ENCODE measurements around the gene OR5D18.

Gene OR5D18

DNA sequence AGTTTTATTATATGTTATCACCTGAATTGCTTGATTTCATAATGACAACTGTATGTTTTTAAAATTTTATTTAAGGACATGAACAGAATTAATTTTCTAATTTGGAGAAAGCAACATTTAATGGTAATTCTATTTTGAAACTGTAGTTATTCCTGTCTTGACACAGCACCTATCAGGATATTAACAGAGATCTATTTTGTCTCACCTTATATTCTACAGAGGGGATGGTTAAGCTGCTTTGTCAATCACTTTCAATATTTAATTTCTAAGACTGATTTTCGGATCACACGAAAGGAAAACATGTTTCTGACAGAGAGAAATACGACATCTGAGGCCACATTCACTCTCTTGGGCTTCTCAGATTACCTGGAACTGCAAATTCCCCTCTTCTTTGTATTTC, 19.0 kb downstream of the OR5D18 start, which contains the start of gene OR5D16:
Gene OR5D16 (plus strand): TSS at position 301 of the 400 bp plus-strand sequence. CDS start 0 bp downstream, at position 301.
- H3K4me1 ChIP-seq (ENCODE audit: low read depth, poor library complexity, severe bottlenecking), result no peaks in the 10 kb centered on the region
- no peaks in the 10 kb centered on the region for H3K79me2 ChIP-seq (ENCODE audit: insufficient read depth, low read depth)
- TF ChIP-seq, protein P1, sequence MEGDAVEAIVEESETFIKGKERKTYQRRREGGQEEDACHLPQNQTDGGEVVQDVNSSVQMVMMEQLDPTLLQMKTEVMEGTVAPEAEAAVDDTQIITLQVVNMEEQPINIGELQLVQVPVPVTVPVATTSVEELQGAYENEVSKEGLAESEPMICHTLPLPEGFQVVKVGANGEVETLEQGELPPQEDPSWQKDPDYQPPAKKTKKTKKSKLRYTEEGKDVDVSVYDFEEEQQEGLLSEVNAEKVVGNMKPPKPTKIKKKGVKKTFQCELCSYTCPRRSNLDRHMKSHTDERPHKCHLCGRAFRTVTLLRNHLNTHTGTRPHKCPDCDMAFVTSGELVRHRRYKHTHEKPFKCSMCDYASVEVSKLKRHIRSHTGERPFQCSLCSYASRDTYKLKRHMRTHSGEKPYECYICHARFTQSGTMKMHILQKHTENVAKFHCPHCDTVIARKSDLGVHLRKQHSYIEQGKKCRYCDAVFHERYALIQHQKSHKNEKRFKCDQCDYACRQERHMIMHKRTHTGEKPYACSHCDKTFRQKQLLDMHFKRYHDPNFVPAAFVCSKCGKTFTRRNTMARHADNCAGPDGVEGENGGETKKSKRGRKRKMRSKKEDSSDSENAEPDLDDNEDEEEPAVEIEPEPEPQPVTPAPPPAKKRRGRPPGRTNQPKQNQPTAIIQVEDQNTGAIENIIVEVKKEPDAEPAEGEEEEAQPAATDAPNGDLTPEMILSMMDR (conservative IDR thresholded peaks at IDR 0.05; ENCODE audit: low read depth, low read length), result no peak
- no peaks in the 10 kb centered on the region for H4K20me1 ChIP-seq (ENCODE audit: insufficient read depth)
- no peak within 1 kb of the TSS for H3K4me2 ChIP-seq
- no peak within 1 kb of the TSS for H3K27ac ChIP-seq
- no peak within 1 kb of the TSS for H3K4me3 ChIP-seq (IDR thresholded peaks at IDR 0.05; ENCODE audit: insufficient read depth, low read depth, low read length)
- no peaks in the 10 kb centered on the region for H3K27me3 ChIP-seq (ENCODE audit: insufficient read depth, low read depth)
- no peaks in the 10 kb centered on the region for H3K36me3 ChIP-seq (ENCODE audit: insufficient read depth)
- no peak within 1 kb of the TSS for H3K9ac ChIP-seq
- H2AFZ ChIP-seq (ENCODE audit: low read depth), result no peak within 1 kb of the TSS

GRCh38 chr11:55847453-55847852, 28.0 kb downstream of the OR5D18 start:
- Histone ChIP-seq H4K20me1 (ENCODE audit: insufficient read depth) (no peaks in the 10 kb centered on the region), H3K4me2 (no peak overlapping the region), H3K36me3 (ENCODE audit: insufficient read depth) (no peaks in the 10 kb centered on the region), H3K27ac (no peak overlapping the region), H3K4me3 (IDR thresholded peaks at IDR 0.05; ENCODE audit: insufficient read depth, low read depth, low read length) (no peak overlapping the region), H3K4me1 (ENCODE audit: low read depth, poor library complexity, severe bottlenecking) (no peaks in the 10 kb centered on the region), H3K9ac (no peak overlapping the region), H2AFZ (ENCODE audit: low read depth) (no peak overlapping the region), H3K27me3 (ENCODE audit: insufficient read depth, low read depth) (no peaks in the 10 kb centered on the region), H3K79me2 (ENCODE audit: insufficient read depth, low read depth) (no peaks in the 10 kb centered on the region)
- TF ChIP-seq, protein P1 (conservative IDR thresholded peaks at IDR 0.05; ENCODE audit: low read depth, low read length), result no peak

DNA sequence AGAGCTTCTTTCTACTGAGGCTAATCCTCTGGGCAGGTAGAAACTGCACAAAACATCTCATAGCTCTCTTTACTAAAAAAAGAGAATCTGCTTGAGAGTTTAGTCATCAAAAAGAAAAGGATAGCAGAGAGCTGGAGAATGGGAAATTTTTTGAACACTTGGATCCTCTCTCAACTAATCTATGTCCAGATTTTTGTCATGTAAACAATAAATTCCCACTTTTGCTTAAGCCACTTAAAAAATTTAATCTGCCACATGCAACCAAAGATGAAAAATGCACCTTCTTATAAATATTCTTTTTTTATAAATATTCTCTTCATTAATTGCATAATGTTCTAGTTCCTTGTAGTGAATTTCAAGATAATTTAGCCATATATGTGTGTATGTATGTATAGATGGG, 29.6 kb downstream of the OR5D18 start:
- Histone ChIP-seq H3K27me3 (ENCODE audit: insufficient read depth, low read depth) (no peaks in the 10 kb centered on the region), H3K27ac (no peak overlapping the region), H3K4me2 (no peak overlapping the region), H3K4me3 (IDR thresholded peaks at IDR 0.05; ENCODE audit: insufficient read depth, low read depth, low read length) (no peak overlapping the region), H4K20me1 (ENCODE audit: insufficient read depth) (no peaks in the 10 kb centered on the region), H3K9ac (no peak overlapping the region), H3K79me2 (ENCODE audit: insufficient read depth, low read depth) (no peaks in the 10 kb centered on the region), H3K36me3 (ENCODE audit: insufficient read depth) (no peaks in the 10 kb centered on the region), H3K4me1 (ENCODE audit: low read depth, poor library complexity, severe bottlenecking) (no peaks in the 10 kb centered on the region), H2AFZ (ENCODE audit: low read depth) (no peak overlapping the region)
- TF ChIP-seq, protein P1 (conservative IDR thresholded peaks at IDR 0.05; ENCODE audit: low read depth, low read length), result no peak

DNA sequence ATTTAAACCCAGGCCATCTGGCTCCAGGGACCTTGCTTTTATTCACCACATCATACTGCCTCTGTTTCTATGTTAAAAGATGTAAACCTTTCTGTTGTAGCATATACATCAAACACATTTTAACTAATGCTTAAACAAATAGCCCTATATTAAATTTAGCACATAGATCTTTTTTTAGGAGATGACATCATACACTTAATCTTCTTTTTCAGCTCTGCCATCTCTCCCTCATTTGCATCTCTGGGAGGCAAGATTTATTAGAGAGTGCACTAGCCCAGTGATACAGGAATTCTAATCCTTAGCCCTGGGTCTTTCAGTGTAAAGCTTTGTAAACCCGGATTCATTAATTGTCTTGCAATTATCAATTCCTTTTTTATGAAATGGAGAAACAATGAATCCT, 32.7 kb downstream of the OR5D18 start:
- Histone ChIP-seq H3K4me2 (no peak overlapping the region), H3K27ac (no peak overlapping the region), H3K9ac (no peak overlapping the region), H2AFZ (ENCODE audit: low read depth) (no peak overlapping the region), H4K20me1 (ENCODE audit: insufficient read depth) (no peaks in the 10 kb centered on the region), H3K79me2 (ENCODE audit: insufficient read depth, low read depth) (no peaks in the 10 kb centered on the region), H3K36me3 (ENCODE audit: insufficient read depth) (no peaks in the 10 kb centered on the region), H3K4me1 (ENCODE audit: low read depth, poor library complexity, severe bottlenecking) (peaks cover 12% of the 10 kb centered on the region), H3K4me3 (IDR thresholded peaks at IDR 0.05; ENCODE audit: insufficient read depth, low read depth, low read length) (no peak overlapping the region), H3K27me3 (ENCODE audit: insufficient read depth, low read depth) (no peaks in the 10 kb centered on the region)
- TF ChIP-seq, protein P1 (conservative IDR thresholded peaks at IDR 0.05; ENCODE audit: low read depth, low read length), result no peak

Data from KMS-11 (cell line).